ENCODE measurements around the gene CCDC170.
"Not testable (repeated sequence)": the region's sequence is repeated elsewhere in the genome, so short reads cannot be mapped to it uniquely, and the experiment has no call there.

The CCDC170 gene

GRCh38 chr6:151502499-151502898 is 8.7 kb downstream of the CCDC170 start:
- Mint-ChIP-seq H3K9me3 (no peaks in the 10 kb centered on the region), H3K36me3 (no peaks in the 10 kb centered on the region), H3K27me3 (peaks cover 5% of the 10 kb centered on the region), H3K27ac (no peak overlapping the region), H3K4me3 (no peak overlapping the region), H3K4me1 (peaks cover 13% of the 10 kb centered on the region)
- ATAC-seq (ENCODE audit: low read depth), result no peak
- DNase-seq (ENCODE audit: low spot score in 2 of 2), result no peak

- ATAC-seq (ENCODE audit: low read depth), result no peak
- H3K4me1 Mint-ChIP-seq, result no peaks in the 10 kb centered on the region
- H3K27ac Mint-ChIP-seq, result no peak overlapping the region
- H3K36me3 Mint-ChIP-seq, result no peaks in the 10 kb centered on the region
- DNase-seq (ENCODE audit: low spot score in 2 of 2), result no peak
- H3K4me3 Mint-ChIP-seq, result no peak overlapping the region
- H3K9me3 Mint-ChIP-seq, result no peaks in the 10 kb centered on the region
- H3K27me3 Mint-ChIP-seq, result peaks cover 3% of the 10 kb centered on the region
Measured at GRCh38 chr6:151506761-151507160, 12.9 kb downstream of the CCDC170 start.

GRCh38 chr6:151509048-151509447 is 15.2 kb downstream of the CCDC170 start:
- no peak overlapping the region for H3K4me3 Mint-ChIP-seq
- H3K36me3 Mint-ChIP-seq, result no peaks in the 10 kb centered on the region
- DNase-seq (ENCODE audit: low spot score in 2 of 2), result no peak
- ATAC-seq (ENCODE audit: low read depth), result no peak
- peaks cover 5% of the 10 kb centered on the region for H3K27me3 Mint-ChIP-seq
- H3K27ac Mint-ChIP-seq, result no peak overlapping the region
- no peaks in the 10 kb centered on the region for H3K4me1 Mint-ChIP-seq
- H3K9me3 Mint-ChIP-seq, result no peaks in the 10 kb centered on the region

DNA sequence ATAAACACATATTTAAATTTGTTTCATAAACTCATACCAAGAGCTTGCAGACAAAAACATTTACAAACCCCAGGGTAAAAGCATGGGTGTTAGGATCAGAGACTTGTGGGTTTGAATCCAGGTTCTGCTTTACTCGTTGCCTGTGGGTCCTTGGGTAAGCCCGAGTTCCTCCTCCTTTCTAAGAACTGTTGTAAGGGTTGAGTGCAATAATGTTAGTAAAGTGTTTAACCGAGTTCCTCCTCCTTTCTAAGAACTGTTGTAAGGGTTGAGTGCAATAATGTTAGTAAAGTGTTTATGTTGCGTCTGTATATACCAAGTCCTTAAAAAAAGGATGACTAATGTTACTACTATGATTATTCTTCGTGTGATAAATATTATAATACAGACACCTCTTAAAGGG is 18.7 kb downstream of the CCDC170 start:
- H3K36me3 Mint-ChIP-seq, result no peaks in the 10 kb centered on the region
- ATAC-seq (ENCODE audit: low read depth) (no peak), DNase-seq (ENCODE audit: low spot score in 2 of 2) (no peak)
- H3K9me3 Mint-ChIP-seq, result no peaks in the 10 kb centered on the region
- H3K4me3 Mint-ChIP-seq, result no peak overlapping the region
- H3K27me3 Mint-ChIP-seq, result peaks cover 4% of the 10 kb centered on the region
- no peak overlapping the region for H3K27ac Mint-ChIP-seq
- H3K4me1 Mint-ChIP-seq, result no peaks in the 10 kb centered on the region

GRCh38 chr6:151514000-151514730 is 20.3 kb downstream of the CCDC170 start:
- no peak overlapping the region for H3K27ac Mint-ChIP-seq
- H3K4me1 Mint-ChIP-seq, result no peaks in the 10 kb centered on the region
- peaks cover 8% of the 10 kb centered on the region for H3K9me3 Mint-ChIP-seq
- H3K27me3 Mint-ChIP-seq, result peaks cover 4% of the 10 kb centered on the region
- DNase-seq (ENCODE audit: low spot score in 2 of 2) (no peak), ATAC-seq (ENCODE audit: low read depth) (no peak)
- peaks cover 3% of the 10 kb centered on the region for H3K36me3 Mint-ChIP-seq
- H3K4me3 Mint-ChIP-seq, result no peak overlapping the region

- DNase-seq (ENCODE audit: low spot score in 2 of 2); H3K36me3 Mint-ChIP-seq; H3K27me3 Mint-ChIP-seq; H3K4me3 Mint-ChIP-seq; H3K27ac Mint-ChIP-seq; ATAC-seq (ENCODE audit: low read depth); H3K4me1 Mint-ChIP-seq: not testable (repeated sequence)
- peaks cover 14% of the 10 kb centered on the region for H3K9me3 Mint-ChIP-seq
Measured at GRCh38 chr6:151518992-151519391, 25.2 kb downstream of the CCDC170 start.

GRCh38 chr6:151523034-151523433 is 29.2 kb downstream of the CCDC170 start:
- peaks cover 3% of the 10 kb centered on the region for H3K36me3 Mint-ChIP-seq
- no peak overlapping the region for H3K27ac Mint-ChIP-seq
- DNase-seq (ENCODE audit: low spot score in 2 of 2) (no peak), ATAC-seq (ENCODE audit: low read depth) (no peak)
- H3K9me3 Mint-ChIP-seq, result peaks cover 20% of the 10 kb centered on the region
- H3K4me1 Mint-ChIP-seq, result no peaks in the 10 kb centered on the region
- H3K4me3 Mint-ChIP-seq, result no peak overlapping the region
- peaks cover 6% of the 10 kb centered on the region for H3K27me3 Mint-ChIP-seq

DNA sequence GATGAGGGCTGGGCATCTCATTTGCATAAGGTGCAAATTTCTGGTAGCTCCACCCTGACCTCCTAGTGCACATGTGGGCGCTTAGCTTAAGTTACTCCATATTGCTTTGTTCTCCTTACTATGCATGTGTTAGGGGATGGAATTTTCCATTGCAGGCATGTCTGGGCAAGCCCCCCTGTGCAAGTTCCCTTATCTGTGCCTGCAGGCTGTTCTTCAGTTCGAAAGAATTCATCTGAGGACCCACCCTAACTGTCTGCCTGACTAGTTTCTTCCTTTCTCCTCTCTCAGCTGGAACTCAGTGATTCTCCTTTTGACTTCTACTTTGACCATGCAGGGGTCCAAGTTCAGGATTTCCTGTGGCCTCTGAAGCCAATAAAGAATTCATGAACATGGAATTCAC is 30.2 kb downstream of the CCDC170 start:
- Mint-ChIP-seq H3K4me1 (no peaks in the 10 kb centered on the region), H3K4me3 (no peak overlapping the region), H3K36me3 (no peaks in the 10 kb centered on the region), H3K9me3 (peaks cover 13% of the 10 kb centered on the region), H3K27ac (no peak overlapping the region), H3K27me3 (peaks cover 6% of the 10 kb centered on the region)
- ATAC-seq (ENCODE audit: low read depth) (no peak), DNase-seq (ENCODE audit: low spot score in 2 of 2) (no peak)

GRCh38 chr6:151534576-151534975 is 40.8 kb downstream of the CCDC170 start:
- DNase-seq (ENCODE audit: low spot score in 2 of 2) (no peak), ATAC-seq (ENCODE audit: low read depth) (no peak)
- H3K4me1 Mint-ChIP-seq, result no peaks in the 10 kb centered on the region
- peaks cover 5% of the 10 kb centered on the region for H3K36me3 Mint-ChIP-seq
- H3K27me3 Mint-ChIP-seq, result peaks cover 8% of the 10 kb centered on the region
- H3K9me3 Mint-ChIP-seq, result peaks cover 10% of the 10 kb centered on the region
- no peak overlapping the region for H3K27ac Mint-ChIP-seq
- H3K4me3 Mint-ChIP-seq, result no peak overlapping the region

- no peak for ATAC-seq (ENCODE audit: low read depth)
- peaks cover 4% of the 10 kb centered on the region for H3K36me3 Mint-ChIP-seq
- no peak for DNase-seq (ENCODE audit: low spot score in 2 of 2)
- H3K4me3 Mint-ChIP-seq, result no peak overlapping the region
- H3K4me1 Mint-ChIP-seq, result no peaks in the 10 kb centered on the region
- no peak overlapping the region for H3K27ac Mint-ChIP-seq
- H3K9me3 Mint-ChIP-seq, result peaks cover 13% of the 10 kb centered on the region
- peaks cover 10% of the 10 kb centered on the region for H3K27me3 Mint-ChIP-seq
Measured at GRCh38 chr6:151535476-151536187, 41.8 kb downstream of the CCDC170 start.

- no peak for ATAC-seq (ENCODE audit: low read depth)
- DNase-seq (ENCODE audit: low spot score in 2 of 2), result no peak
- Mint-ChIP-seq H3K27me3 (peaks cover 10% of the 10 kb centered on the region), H3K4me3 (no peak overlapping the region), H3K36me3 (peaks cover 6% of the 10 kb centered on the region), H3K27ac (no peak overlapping the region), H3K9me3 (peaks cover 14% of the 10 kb centered on the region), H3K4me1 (no peaks in the 10 kb centered on the region)
Measured at GRCh38 chr6:151536188-151536479, 42.3 kb downstream of the CCDC170 start.

- DNase-seq (ENCODE audit: low spot score in 2 of 2) (no peak), ATAC-seq (ENCODE audit: low read depth) (no peak)
- Mint-ChIP-seq H3K4me1 (no peaks in the 10 kb centered on the region), H3K27me3 (peaks cover 9% of the 10 kb centered on the region), H3K9me3 (peaks cover 13% of the 10 kb centered on the region), H3K4me3 (no peak overlapping the region), H3K27ac (no peak overlapping the region), H3K36me3 (peaks cover 6% of the 10 kb centered on the region)
Measured at GRCh38 chr6:151537556-151537955, 43.7 kb downstream of the CCDC170 start.

DNA sequence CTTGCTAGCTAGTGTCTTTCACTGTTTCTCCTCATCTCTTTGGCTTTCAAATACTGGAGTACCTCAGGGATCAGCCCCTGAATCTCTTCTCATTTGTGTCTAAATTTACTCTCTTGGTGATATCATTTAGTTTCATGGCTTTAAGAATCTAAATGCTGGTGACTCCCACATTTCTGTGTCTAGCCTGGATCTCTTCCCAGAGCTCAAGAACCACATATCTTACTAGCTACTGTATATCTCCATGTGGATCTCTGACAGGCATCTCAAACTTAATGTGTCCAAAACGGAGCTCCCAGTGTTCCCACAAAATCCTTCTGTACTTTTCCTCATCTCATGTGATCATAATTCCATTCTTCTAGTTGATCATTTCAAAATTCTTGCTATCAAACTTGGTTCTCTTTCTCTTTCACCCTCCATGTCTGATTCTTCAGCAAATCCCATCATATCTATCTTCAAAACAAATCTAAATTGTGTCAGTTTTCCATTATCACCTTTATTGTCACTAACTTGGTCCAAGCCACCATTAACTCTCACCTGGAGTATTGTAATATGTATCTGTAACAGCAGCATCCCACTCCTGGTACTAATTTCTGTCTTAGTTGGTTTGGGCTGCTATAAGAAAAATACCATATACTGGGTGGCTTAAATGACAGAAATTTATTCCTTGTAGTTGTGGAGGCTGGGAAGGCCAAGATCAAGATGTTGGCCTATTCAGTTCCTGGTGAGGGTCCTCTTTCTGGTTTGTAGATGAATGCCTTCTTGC is 45.9 kb downstream of the CCDC170 start:
- H3K27me3 Mint-ChIP-seq, result peaks cover 6% of the 10 kb centered on the region
- no peak for ATAC-seq (ENCODE audit: low read depth)
- DNase-seq (ENCODE audit: low spot score in 2 of 2), result no peak
- peaks cover 10% of the 10 kb centered on the region for H3K9me3 Mint-ChIP-seq
- no peaks in the 10 kb centered on the region for H3K4me1 Mint-ChIP-seq
- H3K4me3 Mint-ChIP-seq, result no peak overlapping the region
- no peak overlapping the region for H3K27ac Mint-ChIP-seq
- H3K36me3 Mint-ChIP-seq, result peaks cover 2% of the 10 kb centered on the region

DNA sequence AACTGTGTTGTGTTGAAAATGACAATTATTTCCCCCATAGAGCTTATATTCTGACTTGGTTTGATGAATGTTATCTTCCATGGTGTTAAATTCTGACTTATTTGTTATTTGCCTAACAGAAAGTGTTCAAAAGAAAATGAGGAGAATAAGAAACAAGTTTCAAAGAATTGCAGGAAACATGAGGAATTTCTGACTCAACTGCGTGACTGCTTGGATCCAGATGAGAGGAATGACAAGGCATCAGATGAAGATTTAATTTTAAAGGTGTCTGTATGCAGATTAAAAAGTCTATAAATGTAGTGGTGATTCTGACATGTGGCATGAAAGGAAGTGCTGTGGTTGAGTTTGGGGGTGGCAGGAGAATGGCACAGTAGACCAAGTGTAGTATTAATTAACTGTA is 50.6 kb downstream of the CCDC170 start:
- Mint-ChIP-seq H3K36me3 (peaks cover 2% of the 10 kb centered on the region), H3K27ac (no peak overlapping the region), H3K9me3 (peaks cover 7% of the 10 kb centered on the region), H3K27me3 (peaks cover 7% of the 10 kb centered on the region), H3K4me3 (no peak overlapping the region), H3K4me1 (no peaks in the 10 kb centered on the region)
- ATAC-seq (ENCODE audit: low read depth) (no peak), DNase-seq (ENCODE audit: low spot score in 2 of 2) (no peak)

All from memory B cell (primary cell).